ENCODE measurements around the gene SPCS3. TPM values are rescaled to one million over a fixed set of nuclear protein-coding genes. Genes with fewer than 3 reads are reported as not detected.

The SPCS3 gene
- total RNA-seq, 1 donor from 2014 or later: 65.9 TPM

DNA sequence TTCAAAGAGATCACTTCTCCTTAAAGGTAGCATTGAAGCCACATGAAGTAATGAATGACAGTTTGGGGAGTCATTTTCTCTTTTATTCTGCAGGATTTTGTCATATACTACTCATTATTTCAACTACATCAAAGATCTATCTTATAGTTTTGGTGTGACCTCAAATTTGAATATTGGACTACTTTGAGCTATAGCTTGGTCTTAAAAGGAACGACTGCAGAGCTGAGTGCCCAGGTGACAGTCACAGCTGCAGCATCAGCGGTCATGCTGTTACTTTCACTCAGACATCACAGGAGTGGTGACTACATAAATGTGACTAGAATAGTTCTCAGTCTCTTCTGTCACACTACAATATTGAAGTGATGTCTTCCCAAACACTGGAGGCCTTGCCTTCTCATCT is 10.7 kb upstream of the SPCS3 start:
- DNase-seq: no peak
- no peaks in the 10 kb centered on the region for H3K4me1 Mint-ChIP-seq (ENCODE audit: low read depth, unreplicated experiment)
- no peaks in the 10 kb centered on the region for H3K36me3 Mint-ChIP-seq (ENCODE audit: unreplicated experiment)
- no peak overlapping the region for H3K4me3 Mint-ChIP-seq (ENCODE audit: unreplicated experiment)
- no peaks in the 10 kb centered on the region for H3K27me3 Mint-ChIP-seq (ENCODE audit: unreplicated experiment)
- TF ChIP-seq, protein P1, sequence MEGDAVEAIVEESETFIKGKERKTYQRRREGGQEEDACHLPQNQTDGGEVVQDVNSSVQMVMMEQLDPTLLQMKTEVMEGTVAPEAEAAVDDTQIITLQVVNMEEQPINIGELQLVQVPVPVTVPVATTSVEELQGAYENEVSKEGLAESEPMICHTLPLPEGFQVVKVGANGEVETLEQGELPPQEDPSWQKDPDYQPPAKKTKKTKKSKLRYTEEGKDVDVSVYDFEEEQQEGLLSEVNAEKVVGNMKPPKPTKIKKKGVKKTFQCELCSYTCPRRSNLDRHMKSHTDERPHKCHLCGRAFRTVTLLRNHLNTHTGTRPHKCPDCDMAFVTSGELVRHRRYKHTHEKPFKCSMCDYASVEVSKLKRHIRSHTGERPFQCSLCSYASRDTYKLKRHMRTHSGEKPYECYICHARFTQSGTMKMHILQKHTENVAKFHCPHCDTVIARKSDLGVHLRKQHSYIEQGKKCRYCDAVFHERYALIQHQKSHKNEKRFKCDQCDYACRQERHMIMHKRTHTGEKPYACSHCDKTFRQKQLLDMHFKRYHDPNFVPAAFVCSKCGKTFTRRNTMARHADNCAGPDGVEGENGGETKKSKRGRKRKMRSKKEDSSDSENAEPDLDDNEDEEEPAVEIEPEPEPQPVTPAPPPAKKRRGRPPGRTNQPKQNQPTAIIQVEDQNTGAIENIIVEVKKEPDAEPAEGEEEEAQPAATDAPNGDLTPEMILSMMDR (IDR thresholded peaks at IDR 0.05; ENCODE audit: partially characterized antibody, unreplicated experiment): no peak
- no peaks in the 10 kb centered on the region for H3K9me3 Mint-ChIP-seq (ENCODE audit: unreplicated experiment)
- H3K27ac Mint-ChIP-seq (ENCODE audit: unreplicated experiment): no peak overlapping the region

DNA sequence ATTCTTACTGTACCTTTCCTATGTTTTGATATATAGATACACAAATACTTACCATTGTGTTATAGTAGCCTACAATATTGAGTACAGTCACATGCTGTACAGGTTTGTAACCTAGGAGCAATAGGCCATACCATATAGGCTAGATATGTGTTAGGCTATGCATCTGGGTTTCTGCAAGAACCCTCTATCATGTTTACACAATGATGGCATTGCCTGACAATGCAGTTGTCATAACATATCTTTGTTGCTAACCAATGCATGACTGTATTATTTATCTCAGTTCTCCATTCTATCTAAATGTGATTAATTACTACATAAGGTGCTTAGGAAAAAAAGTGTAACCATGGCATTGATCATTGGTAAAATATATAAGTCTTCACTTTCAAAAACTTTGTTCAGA is 10.0 kb upstream of the SPCS3 start:
- TF ChIP-seq, protein P1 (IDR thresholded peaks at IDR 0.05; ENCODE audit: partially characterized antibody, unreplicated experiment): no peak
- no peaks in the 10 kb centered on the region for H3K36me3 Mint-ChIP-seq (ENCODE audit: unreplicated experiment)
- H3K4me1 Mint-ChIP-seq (ENCODE audit: low read depth, unreplicated experiment): no peaks in the 10 kb centered on the region
- H3K27ac Mint-ChIP-seq (ENCODE audit: unreplicated experiment): no peak overlapping the region
- DNase-seq: no peak
- H3K9me3 Mint-ChIP-seq (ENCODE audit: unreplicated experiment): no peaks in the 10 kb centered on the region
- no peaks in the 10 kb centered on the region for H3K27me3 Mint-ChIP-seq (ENCODE audit: unreplicated experiment)
- H3K4me3 Mint-ChIP-seq (ENCODE audit: unreplicated experiment): no peak overlapping the region

DNA sequence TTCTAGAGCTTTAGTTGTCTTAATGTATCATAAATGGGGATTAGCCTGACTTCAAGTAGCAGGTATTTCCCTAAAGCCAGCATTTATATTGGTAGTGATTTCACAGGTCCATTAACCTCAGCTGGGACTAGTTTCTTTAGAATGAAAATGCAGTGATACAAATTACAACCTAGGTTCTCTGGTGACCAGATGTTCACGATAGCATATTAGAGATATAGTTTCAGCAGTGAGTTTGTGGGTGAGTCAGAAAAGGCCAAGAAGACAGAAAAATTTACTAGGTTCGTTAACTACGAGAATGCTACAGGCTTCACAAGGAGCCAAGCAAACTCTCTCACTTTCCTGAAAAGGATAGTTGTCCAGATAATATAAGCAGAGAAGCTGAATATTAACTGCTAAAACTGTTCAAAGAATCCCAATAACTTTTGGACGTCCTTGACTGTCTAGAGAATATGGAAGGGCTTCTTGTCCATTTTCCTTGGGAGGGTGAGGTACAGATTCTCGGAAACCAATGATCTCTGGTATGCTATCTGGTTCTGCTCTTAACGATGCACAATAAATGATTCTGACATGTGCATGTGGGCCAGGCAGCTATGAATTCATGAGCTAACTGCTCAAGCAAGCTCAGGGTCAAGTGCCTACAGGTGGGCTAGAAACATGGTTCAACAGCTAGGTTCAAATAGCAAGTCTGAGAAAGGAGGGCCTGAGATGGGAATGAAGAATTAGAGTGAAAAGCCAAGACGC is 6.0 kb upstream of the SPCS3 start:
- no peak for DNase-seq
- no peaks in the 10 kb centered on the region for H3K27me3 Mint-ChIP-seq (ENCODE audit: unreplicated experiment)
- no peaks in the 10 kb centered on the region for H3K9me3 Mint-ChIP-seq (ENCODE audit: unreplicated experiment)
- no peaks in the 10 kb centered on the region for H3K36me3 Mint-ChIP-seq (ENCODE audit: unreplicated experiment)
- no peak overlapping the region for H3K4me3 Mint-ChIP-seq (ENCODE audit: unreplicated experiment)
- H3K27ac Mint-ChIP-seq (ENCODE audit: unreplicated experiment): no peak overlapping the region
- TF ChIP-seq, protein P1 (IDR thresholded peaks at IDR 0.05; ENCODE audit: partially characterized antibody, unreplicated experiment): no peak
- no peaks in the 10 kb centered on the region for H3K4me1 Mint-ChIP-seq (ENCODE audit: low read depth, unreplicated experiment)

DNA sequence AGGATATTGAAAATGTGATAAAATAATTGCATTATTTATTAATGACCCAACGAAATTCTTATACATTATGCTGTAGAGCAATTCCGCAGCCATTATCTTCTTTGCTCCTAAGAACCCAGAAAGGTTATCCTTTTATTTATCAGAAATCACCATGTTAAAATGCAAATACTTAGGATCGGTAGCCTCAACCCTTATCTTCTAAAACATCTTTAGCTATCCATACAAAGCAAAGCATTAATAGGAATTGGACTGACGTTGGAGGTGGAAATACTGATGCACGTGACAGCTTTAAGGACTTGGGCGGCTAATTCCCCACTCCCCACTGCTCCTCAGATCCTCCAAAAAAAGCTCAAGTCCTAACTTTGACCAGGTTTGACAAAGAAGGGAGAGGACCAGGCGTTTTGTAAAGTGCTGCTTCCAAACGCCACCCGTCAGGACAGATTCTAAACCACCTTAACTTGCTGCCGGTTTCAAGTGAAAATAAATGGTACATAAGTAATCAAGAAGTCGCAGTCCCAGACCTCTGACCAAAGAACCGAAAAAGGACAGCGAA is 539 bp upstream of the SPCS3 start:
- Mint-ChIP-seq H3K27ac (ENCODE audit: unreplicated experiment) (peak overlapping the region; percentile 82), H3K4me1 (ENCODE audit: low read depth, unreplicated experiment) (peaks cover 8% of the 10 kb centered on the region), H3K9me3 (ENCODE audit: unreplicated experiment) (peaks cover 2% of the 10 kb centered on the region), H3K27me3 (ENCODE audit: unreplicated experiment) (peaks cover 10% of the 10 kb centered on the region), H3K4me3 (ENCODE audit: unreplicated experiment) (peak overlapping the region; percentile 93), H3K36me3 (ENCODE audit: unreplicated experiment) (no peaks in the 10 kb centered on the region)
- DNase-seq: no peak
- TF ChIP-seq, protein P1 (IDR thresholded peaks at IDR 0.05; ENCODE audit: partially characterized antibody, unreplicated experiment): no peak

DNA sequence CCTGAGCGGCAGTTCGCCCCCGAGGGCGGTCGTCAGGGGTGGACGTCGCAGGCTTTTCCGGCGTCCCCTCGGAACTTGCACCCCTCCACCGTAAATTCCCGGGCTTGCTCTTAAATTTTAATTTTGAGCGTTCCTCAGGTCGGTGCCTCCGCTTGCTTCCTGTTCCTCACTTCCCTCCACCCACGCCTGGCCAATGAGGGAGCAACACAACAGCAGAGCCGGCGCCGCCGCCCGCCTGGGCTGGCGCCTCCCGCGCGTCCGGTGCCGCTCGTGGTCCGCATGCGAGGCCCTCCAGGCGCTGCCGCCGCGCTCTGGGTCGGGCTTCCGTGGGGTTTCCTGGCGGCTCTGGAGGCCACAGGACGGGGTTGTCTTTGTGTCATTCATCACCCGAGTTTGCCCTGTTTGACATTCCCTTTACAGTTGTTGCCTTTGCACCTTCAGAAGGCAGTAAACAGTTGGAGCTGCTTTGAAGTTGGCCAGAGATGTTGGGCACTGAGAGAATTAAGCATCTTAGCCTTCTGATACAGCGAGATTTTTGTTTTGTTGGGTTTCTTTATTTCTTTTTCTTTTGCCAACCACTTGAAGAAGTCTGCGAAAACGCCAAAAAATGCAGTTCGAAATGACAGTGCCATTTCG is 692 bp downstream of the SPCS3 start:
- TF ChIP-seq, protein P1 (IDR thresholded peaks at IDR 0.05; ENCODE audit: partially characterized antibody, unreplicated experiment): no peak
- Mint-ChIP-seq H3K4me3 (ENCODE audit: unreplicated experiment) (peak overlapping the region; percentile 91), H3K27ac (ENCODE audit: unreplicated experiment) (peak overlapping the region; percentile 89), H3K27me3 (ENCODE audit: unreplicated experiment) (peaks cover 10% of the 10 kb centered on the region), H3K4me1 (ENCODE audit: low read depth, unreplicated experiment) (peaks cover 8% of the 10 kb centered on the region), H3K36me3 (ENCODE audit: unreplicated experiment) (no peaks in the 10 kb centered on the region), H3K9me3 (ENCODE audit: unreplicated experiment) (peaks cover 2% of the 10 kb centered on the region)
- peak; percentile 81 for DNase-seq
